ENCODE results near the gene MPZL1.
"Not testable (repeated sequence)": the region's sequence is repeated elsewhere in the genome, so short reads cannot be mapped to it uniquely, and the experiment has no call there.

MPZL1 gene

DNA sequence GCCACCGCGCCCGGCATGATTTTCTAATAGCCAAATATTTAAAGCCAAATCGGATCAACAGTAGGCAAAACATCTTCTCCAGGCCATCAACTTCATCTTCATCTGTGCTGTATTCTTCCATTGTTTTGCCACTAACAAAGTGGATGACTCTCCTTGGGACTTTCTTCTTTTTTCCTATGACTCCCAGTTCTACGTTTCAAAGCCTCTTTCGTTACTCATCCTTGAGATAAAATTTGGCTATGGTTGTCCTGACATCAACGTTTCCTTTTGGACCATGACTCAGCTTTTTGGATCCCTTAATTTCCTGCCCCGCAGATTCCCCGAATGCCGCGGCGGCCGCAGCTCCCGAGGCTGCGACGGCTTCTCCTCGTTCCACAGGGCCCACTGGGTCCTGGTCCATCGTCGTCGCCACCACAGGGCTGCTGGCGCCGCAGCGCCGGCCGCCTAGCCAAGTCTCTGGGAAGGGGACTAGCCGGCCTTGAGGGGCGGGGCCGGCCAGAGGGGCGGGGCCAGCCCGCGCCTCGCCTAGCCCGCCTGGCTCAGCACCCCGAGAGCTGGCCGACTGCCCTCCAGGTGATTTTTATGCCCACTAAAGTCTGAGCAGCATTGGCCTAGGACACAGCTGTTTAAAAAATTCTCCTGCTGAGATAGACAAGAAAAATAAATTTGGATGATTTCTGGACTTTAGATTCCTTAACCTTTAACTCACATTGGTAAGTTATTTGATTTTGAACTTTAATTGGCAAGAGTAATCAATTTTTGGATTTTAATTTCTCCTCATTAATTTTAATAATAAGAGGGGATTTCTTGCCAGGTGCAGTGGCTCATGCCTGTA lies 98.3 kb downstream of the MPZL1 start:
- DNase-seq: peak; percentile 77

DNA sequence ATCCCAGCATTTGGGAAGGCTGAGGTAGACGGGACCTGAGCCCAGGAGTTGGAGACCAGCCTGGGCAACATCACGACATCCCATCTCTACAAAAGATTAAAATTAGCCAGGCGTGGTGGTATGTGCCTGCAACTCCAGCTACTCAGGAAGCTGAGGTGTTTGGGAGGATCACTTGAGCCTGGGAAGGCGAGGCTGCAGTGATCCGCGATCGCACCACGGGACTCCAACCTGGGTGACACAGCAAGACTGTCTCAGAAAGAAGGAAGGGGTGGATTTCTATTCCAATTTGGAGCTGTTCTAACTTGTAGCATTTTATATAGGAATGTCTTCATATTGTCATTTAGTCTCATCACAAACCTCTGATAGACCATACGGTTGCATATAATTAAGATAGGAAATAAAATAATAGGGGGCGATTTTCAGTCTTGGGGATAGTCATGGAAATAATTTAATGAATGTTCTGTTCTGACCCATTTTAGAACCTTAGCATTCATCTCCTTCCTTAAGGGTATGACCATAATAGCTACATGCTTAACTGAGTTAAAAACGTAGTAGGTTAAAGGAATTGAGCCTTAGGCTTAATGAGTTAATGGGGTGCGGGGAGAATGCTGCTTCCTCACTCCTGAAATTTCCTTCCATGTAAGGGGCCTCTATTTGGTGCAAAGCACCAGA lies 99.0 kb downstream of the MPZL1 start:
- no peak for DNase-seq

DNA sequence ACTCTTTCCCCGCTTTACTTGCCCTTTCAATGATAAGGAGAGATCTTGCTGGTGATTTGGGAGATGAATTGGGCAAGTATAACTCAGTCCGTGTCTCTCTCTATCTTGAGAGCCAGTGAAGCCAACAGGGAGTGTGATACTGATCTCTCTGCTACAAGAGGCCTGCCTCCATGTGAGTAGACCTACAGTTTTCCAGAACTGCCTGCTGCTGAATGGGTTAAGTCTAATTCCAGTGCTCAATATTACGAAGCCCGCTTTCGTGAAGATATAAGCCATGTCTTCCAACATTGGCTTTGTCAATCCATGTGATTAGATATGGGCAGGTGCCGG lies 99.5 kb downstream of the MPZL1 start:
- no peak for DNase-seq

DNA sequence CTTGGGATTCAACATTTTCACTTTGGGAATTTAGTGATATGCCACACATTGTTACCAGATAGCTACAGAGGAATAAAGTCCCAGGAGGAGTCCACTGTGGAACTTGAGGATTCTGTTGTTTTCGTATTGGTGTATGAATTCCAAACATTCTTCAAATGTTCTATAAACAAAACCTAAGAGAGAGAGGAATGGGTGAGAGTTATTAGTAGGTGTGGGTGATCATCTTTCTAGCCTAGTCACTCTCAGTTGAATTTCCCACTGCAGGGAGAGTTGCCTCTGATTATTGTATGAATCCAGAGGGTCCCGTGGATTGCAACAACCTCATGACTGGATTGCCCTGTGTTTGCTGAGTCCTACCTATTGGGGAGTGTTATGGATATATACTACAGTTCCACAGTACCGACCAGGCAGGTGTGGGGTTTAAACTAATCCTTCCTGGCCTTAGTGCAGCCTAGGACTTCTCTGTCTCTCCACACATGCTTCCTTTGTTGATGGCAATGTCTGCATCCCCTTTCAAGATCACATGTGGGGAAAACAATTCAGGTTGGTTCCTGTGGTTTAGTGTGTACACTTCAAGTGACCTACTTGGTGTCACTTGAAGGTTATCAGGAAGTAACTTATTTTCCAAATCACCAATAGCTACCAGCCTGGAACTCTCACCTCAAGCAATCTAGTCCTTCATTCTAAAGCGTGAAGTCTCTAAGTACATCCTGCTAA lies 100.3 kb downstream of the MPZL1 start:
- no peak for DNase-seq

DNA sequence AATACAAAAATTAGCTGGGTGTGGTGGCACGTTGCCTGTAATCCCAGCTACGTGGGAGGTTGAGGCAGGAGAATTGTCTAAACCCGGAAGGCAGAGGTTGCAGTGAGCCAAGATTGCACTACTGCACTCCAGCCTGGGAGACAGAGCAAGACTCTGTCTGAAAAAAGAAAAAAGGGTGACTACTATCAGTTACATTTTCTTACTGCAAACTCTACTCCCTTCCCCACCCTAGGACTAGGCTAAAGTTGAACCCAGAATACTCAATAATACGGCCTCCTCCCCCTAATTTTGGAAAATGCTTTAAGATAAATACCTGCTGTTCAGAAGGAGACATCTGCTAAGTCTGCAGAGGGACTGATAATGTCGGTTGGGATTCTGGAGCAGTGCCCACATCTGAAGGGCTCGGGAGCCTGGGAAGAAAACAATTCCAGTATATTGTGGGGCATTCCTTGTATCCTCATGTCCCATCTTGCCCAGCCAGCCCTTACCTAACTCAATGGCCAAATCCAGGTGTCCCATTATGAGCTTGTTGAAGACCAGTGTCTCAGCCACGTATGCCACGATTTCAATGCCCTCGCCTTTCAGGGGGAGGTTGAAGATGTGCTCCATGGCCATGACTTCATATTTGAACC lies 102.5 kb downstream of the MPZL1 start:
- DNase-seq: no peak

DNA sequence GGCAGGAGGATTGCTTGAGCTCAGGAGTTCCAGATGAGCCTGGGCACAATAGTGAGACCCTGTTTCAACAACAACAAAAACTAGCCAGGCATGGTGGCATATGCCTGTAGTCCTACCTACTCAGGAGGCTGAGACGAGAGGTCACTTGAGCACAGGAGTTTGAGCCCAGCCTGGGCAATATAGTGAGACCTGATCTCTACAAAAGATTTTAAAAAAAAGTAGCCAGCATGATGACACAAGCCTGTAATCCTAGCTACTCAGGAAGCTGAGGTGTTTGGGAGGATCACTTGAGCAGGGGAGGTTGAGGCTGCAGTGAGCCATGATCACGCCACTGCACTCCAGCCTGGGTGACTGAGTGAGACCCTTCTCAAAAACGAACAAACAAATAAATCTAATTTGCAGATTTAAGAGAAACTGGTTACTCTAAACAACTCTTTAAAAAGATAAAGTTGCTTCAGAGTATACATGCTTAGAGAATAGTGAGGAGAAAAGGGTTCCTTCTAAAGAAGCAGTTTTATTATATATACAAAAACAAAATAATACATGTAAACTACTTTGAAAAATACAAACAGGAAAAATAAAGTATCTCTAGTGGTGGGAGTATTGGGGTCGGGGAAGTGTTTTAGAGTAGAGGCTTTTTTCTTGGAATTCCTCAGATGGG lies 103.8 kb downstream of the MPZL1 start:
- DNase-seq: no peak

DNA sequence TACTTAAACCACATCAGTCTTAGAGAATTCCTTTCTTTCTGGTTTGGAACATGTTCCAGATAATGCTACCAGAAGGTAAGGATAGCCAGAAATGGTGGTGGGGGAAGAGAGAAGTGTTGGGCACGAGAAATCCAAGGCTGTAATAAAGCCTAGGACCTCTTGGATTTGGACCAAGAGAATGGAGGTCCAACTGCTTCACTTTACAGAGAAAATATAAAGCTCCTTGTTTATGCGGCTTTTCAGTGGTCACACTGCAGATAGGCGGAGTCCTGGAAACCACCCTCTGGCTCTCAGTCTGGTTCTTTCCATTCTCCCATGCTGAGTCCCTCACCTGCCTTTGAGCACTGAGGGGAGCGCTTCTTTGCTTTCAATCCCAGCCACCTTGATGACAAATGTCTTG lies 104.3 kb downstream of the MPZL1 start:
- no peak for DNase-seq

DNA sequence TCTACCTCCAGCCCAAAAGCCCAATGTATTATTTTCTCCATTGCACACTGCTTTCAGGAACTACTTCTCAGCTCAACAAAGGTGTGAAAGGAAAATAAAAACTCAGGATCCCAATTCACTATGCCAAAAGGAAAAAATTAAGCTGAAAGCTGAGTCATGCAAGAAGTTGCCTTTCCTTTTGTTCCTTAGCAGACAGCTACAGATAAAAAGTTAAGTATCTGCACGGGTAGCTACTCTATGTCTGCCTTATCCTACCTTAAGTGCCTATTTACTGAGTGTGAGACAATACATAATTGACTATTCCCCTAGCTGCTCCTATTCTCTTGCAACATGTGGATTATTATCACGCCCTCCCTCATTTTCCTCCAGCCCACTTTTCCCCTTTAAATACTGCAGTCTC lies 108.1 kb downstream of the MPZL1 start:
- no peak for DNase-seq

DNA sequence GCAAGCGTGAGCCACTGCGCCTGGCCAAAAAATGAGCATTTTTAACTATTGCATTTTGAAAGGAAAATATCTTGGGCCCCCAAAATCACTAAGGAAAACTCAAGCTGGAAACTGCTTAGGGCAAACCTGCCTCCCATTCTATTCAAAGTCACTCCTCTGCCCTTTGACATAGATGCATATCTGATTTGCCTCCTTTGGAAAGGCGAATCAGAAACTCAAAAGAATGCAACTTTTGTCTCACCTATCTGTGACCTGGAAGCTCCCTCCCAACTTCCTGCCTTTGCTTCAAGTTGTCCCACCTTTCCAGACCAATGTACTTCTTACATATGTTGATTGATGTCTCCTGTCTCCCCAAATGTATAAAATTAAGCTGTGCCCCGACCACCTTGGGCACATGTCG lies 108.9 kb downstream of the MPZL1 start:
- DNase-seq: not testable (repeated sequence)

DNA sequence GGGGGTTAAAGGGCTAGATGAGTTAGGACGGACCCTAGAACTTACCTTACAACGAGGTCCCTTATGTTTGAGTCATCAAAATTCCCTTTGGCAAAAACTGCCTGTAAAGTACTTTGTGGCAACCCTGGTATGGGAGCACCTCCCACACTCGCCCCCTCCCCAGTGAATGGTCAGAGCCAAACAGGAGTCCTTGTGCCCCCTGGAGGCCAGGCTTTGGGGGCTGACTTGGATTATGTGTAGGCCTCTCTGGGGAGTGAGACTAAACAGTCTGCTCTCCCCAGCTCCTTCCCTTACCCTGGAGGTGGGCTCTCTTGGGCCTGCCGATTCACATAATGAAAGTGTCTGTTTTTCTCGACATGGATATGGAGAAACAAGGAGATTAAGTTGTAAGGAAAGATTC lies 110.9 kb downstream of the MPZL1 start:
- no peak for DNase-seq

DNA sequence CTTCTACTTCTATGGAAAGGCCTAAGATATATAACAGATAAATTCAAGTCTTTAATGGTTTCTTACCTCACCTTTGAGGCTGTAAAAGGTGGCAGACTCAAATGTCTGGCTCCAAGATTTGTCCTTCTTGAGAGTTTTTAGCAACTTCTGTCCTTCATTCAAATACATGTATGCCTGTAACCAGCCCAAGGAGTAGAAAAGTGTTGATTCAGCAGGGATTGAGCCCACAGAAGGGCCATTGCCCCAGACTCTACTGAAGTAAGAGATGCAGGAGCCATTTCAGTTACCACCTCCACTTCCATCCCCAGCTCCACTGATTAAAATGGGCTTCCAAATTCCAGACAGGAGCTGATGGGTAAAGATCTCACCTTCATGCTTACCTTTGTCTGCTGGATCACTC lies 112.1 kb downstream of the MPZL1 start:
- no peak for DNase-seq

DNA sequence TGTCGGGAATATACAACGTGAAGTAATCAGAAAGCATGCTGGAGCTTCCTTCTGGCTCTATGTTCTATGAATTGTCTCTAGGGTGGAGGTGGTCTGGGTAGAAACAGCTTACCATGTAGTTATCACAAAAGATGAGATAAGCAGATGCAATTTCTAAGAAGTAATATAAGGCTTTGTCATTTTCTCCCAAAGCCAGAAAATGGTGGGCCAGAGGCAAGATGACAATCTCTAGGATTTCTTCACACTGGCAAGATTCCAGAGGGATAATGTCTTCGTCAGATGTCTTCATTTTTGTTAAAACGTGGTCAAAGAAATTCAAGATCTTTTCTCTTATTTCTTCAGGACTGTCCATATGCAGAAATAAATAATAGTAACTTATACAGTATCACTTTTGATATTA lies 114.4 kb downstream of the MPZL1 start:
- DNase-seq: no peak

DNA sequence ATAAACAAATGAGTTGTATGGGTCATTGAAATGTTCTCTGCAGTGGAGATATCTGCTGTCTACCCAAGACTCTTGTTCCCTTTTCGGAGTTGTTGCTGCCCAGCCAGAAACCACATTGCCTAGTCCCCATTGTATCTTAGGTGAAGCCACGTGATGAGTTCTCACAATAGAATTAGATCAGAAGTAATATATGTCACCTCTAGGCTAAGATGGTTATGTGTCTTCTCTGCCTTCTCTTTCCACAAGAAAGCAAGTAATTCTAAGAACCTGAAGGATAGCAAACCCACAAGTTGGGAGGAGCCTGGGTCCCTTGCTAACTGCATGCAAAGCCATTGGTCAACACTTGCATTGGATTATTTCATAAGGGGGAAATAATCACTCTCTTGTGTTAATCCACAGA lies 115.5 kb downstream of the MPZL1 start:
- no peak for DNase-seq

DNA sequence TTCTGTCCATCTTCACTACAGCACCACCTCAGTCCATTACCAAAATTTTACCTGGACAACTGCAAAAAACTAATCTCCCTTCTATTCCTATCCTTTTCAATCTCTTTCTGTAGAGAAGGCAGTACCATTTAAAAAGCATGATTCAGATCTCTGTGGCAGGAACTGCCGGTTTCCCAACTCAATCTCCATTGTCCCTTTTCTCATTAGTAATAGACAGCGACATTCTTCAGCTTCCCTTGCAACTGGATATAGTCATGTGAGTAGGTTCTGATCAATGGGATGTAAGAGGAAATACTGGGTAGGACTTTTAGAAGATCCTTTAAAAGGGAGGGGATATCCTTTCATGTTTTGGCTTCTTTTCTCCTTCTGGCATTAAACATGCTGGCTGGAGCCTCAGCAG lies 117.2 kb downstream of the MPZL1 start:
- no peak for DNase-seq

All from NCI-H146 (cell line).